ENCODE data around the gene KCNN3.

The KCNN3 gene

GRCh38 chr1:154832384-154832783, 37.7 kb downstream of the KCNN3 start:
- H3K27me3 ChIP-seq (ENCODE audit: insufficient read depth, poor library complexity, severe bottlenecking): peaks cover 2% of the 10 kb centered on the region
- H3K4me3 ChIP-seq (replicated peaks; ENCODE audit: insufficient read depth, low read length): no peak overlapping the region
- no peak for TF ChIP-seq POLR2AphosphoS5 (IDR thresholded peaks at IDR 0.05; ENCODE audit: low read depth)
- no peak for TF ChIP-seq SPI1 (IDR thresholded peaks at IDR 0.05; ENCODE audit: borderline replicate concordance, low read depth)
- TF ChIP-seq, protein P1, sequence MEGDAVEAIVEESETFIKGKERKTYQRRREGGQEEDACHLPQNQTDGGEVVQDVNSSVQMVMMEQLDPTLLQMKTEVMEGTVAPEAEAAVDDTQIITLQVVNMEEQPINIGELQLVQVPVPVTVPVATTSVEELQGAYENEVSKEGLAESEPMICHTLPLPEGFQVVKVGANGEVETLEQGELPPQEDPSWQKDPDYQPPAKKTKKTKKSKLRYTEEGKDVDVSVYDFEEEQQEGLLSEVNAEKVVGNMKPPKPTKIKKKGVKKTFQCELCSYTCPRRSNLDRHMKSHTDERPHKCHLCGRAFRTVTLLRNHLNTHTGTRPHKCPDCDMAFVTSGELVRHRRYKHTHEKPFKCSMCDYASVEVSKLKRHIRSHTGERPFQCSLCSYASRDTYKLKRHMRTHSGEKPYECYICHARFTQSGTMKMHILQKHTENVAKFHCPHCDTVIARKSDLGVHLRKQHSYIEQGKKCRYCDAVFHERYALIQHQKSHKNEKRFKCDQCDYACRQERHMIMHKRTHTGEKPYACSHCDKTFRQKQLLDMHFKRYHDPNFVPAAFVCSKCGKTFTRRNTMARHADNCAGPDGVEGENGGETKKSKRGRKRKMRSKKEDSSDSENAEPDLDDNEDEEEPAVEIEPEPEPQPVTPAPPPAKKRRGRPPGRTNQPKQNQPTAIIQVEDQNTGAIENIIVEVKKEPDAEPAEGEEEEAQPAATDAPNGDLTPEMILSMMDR (IDR thresholded peaks at IDR 0.05; ENCODE audit: insufficient read depth, low read length): no peak
- no peak for TF ChIP-seq GABPA (IDR thresholded peaks at IDR 0.05; ENCODE audit: low read depth)
- TF ChIP-seq, protein P2, sequence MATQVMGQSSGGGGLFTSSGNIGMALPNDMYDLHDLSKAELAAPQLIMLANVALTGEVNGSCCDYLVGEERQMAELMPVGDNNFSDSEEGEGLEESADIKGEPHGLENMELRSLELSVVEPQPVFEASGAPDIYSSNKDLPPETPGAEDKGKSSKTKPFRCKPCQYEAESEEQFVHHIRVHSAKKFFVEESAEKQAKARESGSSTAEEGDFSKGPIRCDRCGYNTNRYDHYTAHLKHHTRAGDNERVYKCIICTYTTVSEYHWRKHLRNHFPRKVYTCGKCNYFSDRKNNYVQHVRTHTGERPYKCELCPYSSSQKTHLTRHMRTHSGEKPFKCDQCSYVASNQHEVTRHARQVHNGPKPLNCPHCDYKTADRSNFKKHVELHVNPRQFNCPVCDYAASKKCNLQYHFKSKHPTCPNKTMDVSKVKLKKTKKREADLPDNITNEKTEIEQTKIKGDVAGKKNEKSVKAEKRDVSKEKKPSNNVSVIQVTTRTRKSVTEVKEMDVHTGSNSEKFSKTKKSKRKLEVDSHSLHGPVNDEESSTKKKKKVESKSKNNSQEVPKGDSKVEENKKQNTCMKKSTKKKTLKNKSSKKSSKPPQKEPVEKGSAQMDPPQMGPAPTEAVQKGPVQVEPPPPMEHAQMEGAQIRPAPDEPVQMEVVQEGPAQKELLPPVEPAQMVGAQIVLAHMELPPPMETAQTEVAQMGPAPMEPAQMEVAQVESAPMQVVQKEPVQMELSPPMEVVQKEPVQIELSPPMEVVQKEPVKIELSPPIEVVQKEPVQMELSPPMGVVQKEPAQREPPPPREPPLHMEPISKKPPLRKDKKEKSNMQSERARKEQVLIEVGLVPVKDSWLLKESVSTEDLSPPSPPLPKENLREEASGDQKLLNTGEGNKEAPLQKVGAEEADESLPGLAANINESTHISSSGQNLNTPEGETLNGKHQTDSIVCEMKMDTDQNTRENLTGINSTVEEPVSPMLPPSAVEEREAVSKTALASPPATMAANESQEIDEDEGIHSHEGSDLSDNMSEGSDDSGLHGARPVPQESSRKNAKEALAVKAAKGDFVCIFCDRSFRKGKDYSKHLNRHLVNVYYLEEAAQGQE (IDR thresholded peaks at IDR 0.05; ENCODE audit: insufficient replicate concordance, low read depth): no peak
- no peak for DNase-seq (ENCODE audit: low read depth in 1 of 2, low spot score in 1 of 2)
- H3K27ac ChIP-seq (replicated peaks): no peak overlapping the region

- no peak for DNase-seq (ENCODE audit: low read depth in 1 of 2, low spot score in 1 of 2)
- Histone ChIP-seq H3K4me3 (replicated peaks; ENCODE audit: insufficient read depth, low read length) (no peak overlapping the region), H3K27me3 (ENCODE audit: insufficient read depth, poor library complexity, severe bottlenecking) (peaks cover under 1% of the 10 kb centered on the region), H3K27ac (replicated peaks) (no peak overlapping the region)
- TF ChIP-seq, protein P1 (IDR thresholded peaks at IDR 0.05; ENCODE audit: insufficient read depth, low read length): no peak
- TF ChIP-seq POLR2AphosphoS5 (IDR thresholded peaks at IDR 0.05; ENCODE audit: low read depth) (no peak), GABPA (IDR thresholded peaks at IDR 0.05; ENCODE audit: low read depth) (no peak)
These were observed 38.6 kb downstream of the KCNN3 start for GRCh38 chr1:154831462-154831861.

GRCh38 chr1:154829062-154829461, 41.0 kb downstream of the KCNN3 start:
- no peak for DNase-seq (ENCODE audit: low read depth in 1 of 2, low spot score in 1 of 2)
- TF ChIP-seq POLR2AphosphoS5 (IDR thresholded peaks at IDR 0.05; ENCODE audit: low read depth) (no peak), GABPA (IDR thresholded peaks at IDR 0.05; ENCODE audit: low read depth) (no peak), SPI1 (IDR thresholded peaks at IDR 0.05; ENCODE audit: borderline replicate concordance, low read depth) (no peak)
- TF ChIP-seq, protein P2 (IDR thresholded peaks at IDR 0.05; ENCODE audit: insufficient replicate concordance, low read depth): no peak
- TF ChIP-seq, protein P1 (IDR thresholded peaks at IDR 0.05; ENCODE audit: insufficient read depth, low read length): no peak
- Histone ChIP-seq H3K4me3 (replicated peaks; ENCODE audit: insufficient read depth, low read length) (no peak overlapping the region), H3K27ac (replicated peaks) (no peak overlapping the region), H3K27me3 (ENCODE audit: insufficient read depth, poor library complexity, severe bottlenecking) (no peaks in the 10 kb centered on the region)
